DOHH2 (cell line): Measurements from ENCODE around the gene PKD1.
A peak's percentile ranks its signal among the peaks of the same experiment; 100 is the strongest.

Experiments used
- H3F3A ChIP-seq: fragments of 200-600 bp; sonication (generic), shearing (Covaris generic); 2 replicates; pipeline ENCODE4 v1.6.0; 2016; ENCODE audit warnings: antibody characterized with exemption, mild to moderate bottlenecking; ENCODE audit not compliant: control insufficient read depth, insufficient read depth
- H3K27ac ChIP-seq: fragments of 200-600 bp; sonication (generic); 2 replicates; pipeline ENCODE4 v1.5.1; 2014; ENCODE audit warnings: low read depth, mild to moderate bottlenecking, low read length, moderate library complexity
- H3K27me3 ChIP-seq: fragments of 200-600 bp; sonication (generic); 2 replicates; pipeline ENCODE4 v1.6.1; 2014; ENCODE audit warnings: mild to moderate bottlenecking, low read length, mixed read lengths; ENCODE audit not compliant: control insufficient read depth
- H3K36me3 ChIP-seq: fragments of 200-600 bp; sonication (generic); 2 replicates; pipeline ENCODE4 v1.6.1; 2014; ENCODE audit warnings: mild to moderate bottlenecking, low read length, moderate library complexity, mixed read lengths; ENCODE audit not compliant: control insufficient read depth
- H3K4me1 ChIP-seq: fragments of 200-600 bp; sonication (generic); 2 replicates; pipeline ENCODE4 v1.6.1; 2014; ENCODE audit warnings: mild to moderate bottlenecking, low read length, mixed read lengths; ENCODE audit not compliant: control insufficient read depth
- H3K4me2 ChIP-seq: fragments of 200-600 bp; sonication (generic); 2 replicates; pipeline ENCODE4 v1.6.0; 2014; ENCODE audit warnings: mild to moderate bottlenecking, low read length, moderate library complexity
- H3K4me3 ChIP-seq: fragments of 200-600 bp; sonication (generic); 2 replicates; pipeline ENCODE4 v1.5.1; 2014; ENCODE audit warnings: mild to moderate bottlenecking, low read length, mixed read lengths
- H3K79me2 ChIP-seq: fragments of 200-600 bp; sonication (generic); 2 replicates; pipeline ENCODE4 v1.6.1; 2014; ENCODE audit warnings: mild to moderate bottlenecking, low read length, mixed read lengths; ENCODE audit not compliant: control insufficient read depth
- H3K9me2 ChIP-seq: fragments of 200-600 bp; sonication (generic); replicated peaks from 2 replicates; pipeline ENCODE4 v1.6.1; 2014; ENCODE audit warnings: mild to moderate bottlenecking, low read length, mixed read lengths; ENCODE audit not compliant: control insufficient read depth
- H3K9me3 ChIP-seq: fragments of 200-600 bp; sonication (generic); 2 replicates; pipeline ENCODE4 v1.6.1; 2014; ENCODE audit warnings: antibody characterized with exemption, low read length, mixed read lengths; ENCODE audit not compliant: control insufficient read depth, insufficient read depth
- H4K20me1 ChIP-seq: fragments of 200-600 bp; sonication (generic); 2 replicates; pipeline ENCODE4 v1.6.0; 2014; ENCODE audit warnings: low read depth, mild to moderate bottlenecking, antibody characterized with exemption, low read length, moderate library complexity; ENCODE audit not compliant: control insufficient read depth, insufficient read depth
- CTCF ChIP-seq: fragments of 200-600 bp; sonication (generic); IDR thresholded peaks from one replicate; pipeline ENCODE4 v1.5.1; 2014; ENCODE audit warnings: antibody characterized with exemption, mild to moderate bottlenecking, low read depth, low read length; ENCODE audit not compliant: poor library complexity, severe bottlenecking
- EZH2phosphoT487 ChIP-seq: fragments of 200-600 bp; sonication (generic); IDR thresholded peaks from 2 replicates; pipeline ENCODE4 v1.6.1; 2017; ENCODE audit warnings: borderline replicate concordance, mild to moderate bottlenecking, antibody characterized with exemption, low read length, moderate library complexity, mixed read lengths

PKD1 gene

GRCh38 chr16:2152695-2153506, 17.2 kb upstream of the PKD1 start:
- Histone ChIP-seq H3K27me3 (peaks cover 10% of the 10 kb centered on the region; the same call in 1 of the 2 replicates), H3K36me3 (peaks cover 52% of the 10 kb centered on the region), H3K4me1 (peaks cover 71% of the 10 kb centered on the region), H3K27ac (peak overlapping the region; percentile 93), H3K4me3 (peak overlapping the region; percentile 99), H3K79me2 (peaks cover 54% of the 10 kb centered on the region), H3K9me2 (no peaks in the 10 kb centered on the region), H4K20me1 (peaks cover 28% of the 10 kb centered on the region), H3F3A (peaks cover 59% of the 10 kb centered on the region), H3K4me2 (peak overlapping the region; percentile 81), H3K9me3 (no peaks in the 10 kb centered on the region)
- TF ChIP-seq EZH2phosphoT487 (no peak), CTCF (peak; percentile 40)

- Histone ChIP-seq H3K4me2 (peak overlapping the region; percentile 81), H3K9me3 (no peaks in the 10 kb centered on the region), H3K9me2 (no peaks in the 10 kb centered on the region), H3K27ac (peak overlapping the region; percentile 93), H3K79me2 (peaks cover 39% of the 10 kb centered on the region), H3K27me3 (peaks cover 10% of the 10 kb centered on the region; the same call in 1 of the 2 replicates), H4K20me1 (peaks cover 30% of the 10 kb centered on the region), H3F3A (peaks cover 62% of the 10 kb centered on the region), H3K4me3 (peak overlapping the region; percentile 99), H3K4me1 (peaks cover 58% of the 10 kb centered on the region), H3K36me3 (peaks cover 45% of the 10 kb centered on the region)
- TF ChIP-seq CTCF (no peak), EZH2phosphoT487 (no peak)
Measured at GRCh38 chr16:2151188-2152091, 15.7 kb upstream of the PKD1 start.

- H3K4me1 ChIP-seq = peaks cover 58% of the 10 kb centered on the region
Measured at GRCh38 chr16:2150418-2151187, 14.9 kb upstream of the PKD1 start.

More at GRCh38 chr16:2150418-2151187, 14.9 kb upstream of the PKD1 start:
- Histone ChIP-seq H3K9me2 (no peaks in the 10 kb centered on the region), H3K9me3 (no peaks in the 10 kb centered on the region), H4K20me1 (peaks cover 30% of the 10 kb centered on the region), H3K27me3 (peaks cover 10% of the 10 kb centered on the region; the same call in 1 of the 2 replicates), H3F3A (peaks cover 62% of the 10 kb centered on the region), H3K36me3 (peaks cover 40% of the 10 kb centered on the region), H3K4me2 (peak overlapping the region; percentile 81), H3K79me2 (peaks cover 32% of the 10 kb centered on the region), H3K27ac (peak overlapping the region; percentile 93), H3K4me3 (peak overlapping the region; percentile 99)
- TF ChIP-seq CTCF (peak; percentile 6), EZH2phosphoT487 (no peak)
